Measurements from ENCODE around the gene CEP55. TPM values are rescaled to one million over a fixed set of nuclear protein-coding genes. Genes with fewer than 3 reads are reported as not detected.

CEP55 gene
- total and polyA plus RNA-seq, 2 of the 8 experiments (the other 6 are each of a cell fraction or from before 2014, with no cell fraction given): 7.0 to 19.6 TPM

GRCh38 chr10:93496322-93497041 is at the start of gene CEP55 (continued):
- TF ChIP-seq RAD21 (IDR thresholded peaks at IDR 0.05 in 1 of 2, conservative IDR thresholded peaks at IDR 0.05 in 1 of 2; ENCODE audit: low read depth in 2 of 2, low read length in 2 of 2) (no peak), CREB1 (IDR thresholded peaks at IDR 0.05) (peak; percentile 82), PHF8 (conservative IDR thresholded peaks at IDR 0.05; ENCODE audit: low read depth, low read length) (peak; percentile 82), NRF1 (IDR thresholded peaks at IDR 0.05; ENCODE audit: low read depth, low read length) (no peak), KDM4A (IDR thresholded peaks at IDR 0.05; ENCODE audit: low read depth, low read length, severe bottlenecking) (peak; percentile 80), TAF1 (IDR thresholded peaks at IDR 0.05; ENCODE audit: low read depth, low read length) (peak; percentile 69), SIN3A (conservative IDR thresholded peaks at IDR 0.05 in 1 of 2, IDR thresholded peaks at IDR 0.05 in 1 of 2; ENCODE audit: low read depth in 1 of 2, low read length in 2 of 2) (peak in 1 of 2 experiments; percentile 65; a peak in 1 of 4 replicates), EP300 (IDR thresholded peaks at IDR 0.05; ENCODE audit: borderline replicate concordance in 1 of 2, low read depth in 2 of 2, low read length in 2 of 2) (no peak), SAP30 (IDR thresholded peaks at IDR 0.05; ENCODE audit: insufficient read depth, insufficient replicate concordance, low read length) (no peak), RBBP5 (IDR thresholded peaks at IDR 0.05; ENCODE audit: borderline replicate concordance, low read depth, low read length) (peak; percentile 82; the same call in 1 of the 2 replicates), SIRT6 (IDR thresholded peaks at IDR 0.05; ENCODE audit: low read length) (no peak), SRF (IDR thresholded peaks at IDR 0.05; ENCODE audit: low read depth, low read length) (no peak), SP1 (IDR thresholded peaks at IDR 0.05; ENCODE audit: low read depth, low read length) (0 out of 2 replicates have a peak, but pooled peaks have one; percentile 29), MAX (IDR thresholded peaks at IDR 0.05) (peak; percentile 72), POLR2AphosphoS5 (IDR thresholded peaks at IDR 0.05; ENCODE audit: low read depth, low read length) (peak; percentile 65; the same call in 1 of the 2 replicates), GTF2F1 (IDR thresholded peaks at IDR 0.05; ENCODE audit: borderline replicate concordance, low read depth, low read length) (no peak), ATF3 (IDR thresholded peaks at IDR 0.05; ENCODE audit: insufficient read depth, low read depth, low read length) (no peak), KDM5A (IDR thresholded peaks at IDR 0.05; ENCODE audit: low read length) (0 out of 2 replicates have a peak, but pooled peaks have one; percentile 40)

Measured in H1 (cell line).